IPS-NIHi11 (cell line): Measurements from ENCODE around the gene CD160.
"Not testable (repeated sequence)": the region's sequence is repeated elsewhere in the genome, so short reads cannot be mapped to it uniquely, and the experiment has no call there.

ENCODE experiments used
- DNase-seq: peaks from one replicate; pipeline ENCODE4 v3.0.0; 2012; ENCODE audit warnings: mixed read lengths, low spot score

CD160 gene

DNA sequence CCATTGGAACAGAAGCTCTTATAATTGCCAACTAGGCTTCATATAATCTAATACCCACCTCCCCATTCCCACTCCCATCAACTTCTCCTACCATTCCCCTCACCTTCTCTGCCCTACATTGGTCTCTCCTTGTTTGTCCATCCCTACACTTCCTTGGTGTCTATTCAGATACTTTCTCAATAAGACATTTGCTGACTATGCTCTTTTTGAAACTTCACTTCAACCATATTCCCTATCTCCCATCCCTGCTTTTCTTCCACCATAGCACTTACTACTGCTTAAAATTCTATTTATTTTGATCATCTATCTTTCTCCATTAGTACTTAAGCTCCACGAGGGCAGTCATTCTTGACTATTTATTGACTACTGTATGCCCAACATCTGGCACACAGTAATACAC, 40.4 kb downstream of the CD160 start:
- DNase-seq, result no peak

DNA sequence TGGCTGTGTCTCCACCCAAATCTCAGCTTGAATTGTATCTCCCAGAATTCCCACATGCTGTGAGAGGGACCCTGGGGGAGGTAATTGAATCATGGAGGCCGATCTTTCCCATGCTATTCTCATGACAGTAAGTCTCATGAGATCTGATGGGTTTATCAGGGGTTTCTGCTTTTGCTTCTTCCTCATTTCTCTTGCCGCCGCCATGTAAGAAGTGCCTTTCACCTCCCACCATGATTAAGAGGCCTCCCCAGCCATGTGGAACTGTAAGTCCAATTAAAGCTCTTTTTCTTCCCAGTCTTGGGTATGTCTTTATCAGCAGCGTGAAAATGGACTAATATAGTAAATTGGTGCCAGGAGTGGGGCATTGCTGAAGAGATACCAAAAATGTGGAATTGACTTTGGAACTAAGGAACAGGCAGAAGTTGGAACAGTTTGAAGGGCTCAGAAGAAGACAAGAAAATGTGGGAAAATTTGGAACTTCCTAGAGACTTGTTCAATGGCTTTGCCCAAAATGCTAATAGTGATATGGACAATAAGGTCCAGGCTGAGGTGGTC, 41.2 kb downstream of the CD160 start:
- not testable (repeated sequence) for DNase-seq

DNA sequence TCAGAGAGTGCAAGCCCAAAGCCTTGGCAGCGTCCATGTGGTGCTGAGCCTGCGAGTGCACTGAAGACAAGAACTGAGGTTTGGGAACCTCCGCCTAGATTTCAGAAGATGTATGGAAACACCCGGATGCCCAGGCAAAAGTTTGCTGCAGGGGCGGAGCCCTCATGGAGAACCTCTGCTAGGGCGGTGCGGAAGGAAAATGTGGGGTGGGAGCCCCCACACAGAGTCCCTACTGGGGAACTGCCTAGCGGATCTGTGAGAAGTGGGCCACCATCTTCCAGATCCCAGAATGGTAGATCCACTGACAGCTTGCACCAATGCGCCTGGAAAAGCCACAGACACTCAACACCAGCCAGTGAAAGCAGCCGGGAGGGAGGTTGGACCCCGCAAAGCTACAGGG, 42.2 kb downstream of the CD160 start:
- not testable (repeated sequence) for DNase-seq

DNA sequence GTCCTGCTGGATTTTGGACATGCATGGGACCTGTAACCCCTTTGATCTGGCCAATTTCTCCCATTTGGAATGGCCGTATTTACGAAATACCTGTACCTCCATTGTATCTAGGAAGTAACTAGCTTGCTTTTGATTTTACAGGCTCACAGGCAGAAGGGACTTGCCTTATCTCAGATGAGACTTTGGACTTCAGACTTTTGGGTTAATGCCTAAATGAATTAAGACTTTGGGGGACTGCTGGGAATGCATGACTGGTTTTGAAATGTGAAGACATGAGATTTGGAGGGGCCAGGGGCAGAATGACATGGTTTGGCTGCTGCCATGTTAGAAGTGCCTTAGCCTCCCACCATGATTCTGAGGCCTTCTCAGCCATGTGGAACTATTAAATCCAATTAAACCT, 42.7 kb downstream of the CD160 start:
- DNase-seq, result not testable (repeated sequence)

DNA sequence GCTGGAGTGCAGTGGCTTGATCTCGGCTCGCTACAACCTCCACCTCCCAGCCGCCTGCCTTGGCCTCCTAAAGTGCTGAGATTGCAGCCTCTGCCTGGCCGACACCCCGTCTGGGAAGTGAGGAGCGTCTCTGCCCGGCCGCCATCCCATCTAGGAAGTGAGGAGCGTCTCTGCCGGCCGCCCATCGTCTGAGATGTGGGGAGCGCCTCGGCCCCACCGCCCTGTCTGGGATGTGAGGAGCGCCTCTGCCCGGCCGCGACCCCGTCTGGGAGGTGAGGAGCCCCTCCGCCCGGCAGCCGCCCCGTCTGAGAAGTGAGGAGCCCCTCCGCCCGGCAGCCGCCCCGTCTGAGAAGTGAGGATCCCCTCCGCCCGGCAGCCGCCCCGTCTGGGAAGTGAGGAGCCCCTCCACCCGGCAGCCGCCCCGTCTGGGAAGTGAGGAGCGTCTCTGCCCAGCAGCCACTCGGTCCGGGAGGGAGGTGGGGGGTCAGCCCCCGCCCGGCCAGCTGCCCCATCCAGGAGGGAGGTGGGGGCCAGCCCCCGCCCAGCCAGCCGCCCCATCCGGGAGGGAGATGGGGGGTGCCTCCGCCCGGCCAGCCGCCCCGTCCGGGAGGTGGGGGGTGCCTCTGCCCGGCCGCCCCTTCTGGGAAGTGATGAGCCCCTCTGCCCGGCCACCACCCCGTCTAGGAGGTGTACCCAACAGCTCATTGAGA, 45.1 kb downstream of the CD160 start:
- not testable (repeated sequence) for DNase-seq

DNA sequence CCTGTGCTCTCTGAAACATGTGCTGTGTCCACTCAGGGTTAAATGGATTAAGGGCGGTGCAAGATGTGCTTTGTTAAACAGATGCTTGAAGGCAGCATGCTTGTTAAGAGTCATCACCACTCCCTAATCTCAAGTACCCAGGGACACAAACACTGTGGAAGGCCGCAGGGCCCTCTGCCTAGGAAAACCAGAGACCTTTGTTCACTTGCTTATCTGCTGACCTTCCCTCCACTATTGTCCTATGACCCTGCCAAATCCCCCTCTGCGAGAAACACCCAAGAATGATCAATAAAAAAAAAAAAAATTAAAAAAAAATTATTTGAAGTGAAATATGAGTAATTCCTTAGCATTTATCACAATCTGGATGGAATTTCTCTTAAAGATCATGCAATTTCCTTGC, 45.8 kb downstream of the CD160 start:
- not testable (repeated sequence) for DNase-seq

DNA sequence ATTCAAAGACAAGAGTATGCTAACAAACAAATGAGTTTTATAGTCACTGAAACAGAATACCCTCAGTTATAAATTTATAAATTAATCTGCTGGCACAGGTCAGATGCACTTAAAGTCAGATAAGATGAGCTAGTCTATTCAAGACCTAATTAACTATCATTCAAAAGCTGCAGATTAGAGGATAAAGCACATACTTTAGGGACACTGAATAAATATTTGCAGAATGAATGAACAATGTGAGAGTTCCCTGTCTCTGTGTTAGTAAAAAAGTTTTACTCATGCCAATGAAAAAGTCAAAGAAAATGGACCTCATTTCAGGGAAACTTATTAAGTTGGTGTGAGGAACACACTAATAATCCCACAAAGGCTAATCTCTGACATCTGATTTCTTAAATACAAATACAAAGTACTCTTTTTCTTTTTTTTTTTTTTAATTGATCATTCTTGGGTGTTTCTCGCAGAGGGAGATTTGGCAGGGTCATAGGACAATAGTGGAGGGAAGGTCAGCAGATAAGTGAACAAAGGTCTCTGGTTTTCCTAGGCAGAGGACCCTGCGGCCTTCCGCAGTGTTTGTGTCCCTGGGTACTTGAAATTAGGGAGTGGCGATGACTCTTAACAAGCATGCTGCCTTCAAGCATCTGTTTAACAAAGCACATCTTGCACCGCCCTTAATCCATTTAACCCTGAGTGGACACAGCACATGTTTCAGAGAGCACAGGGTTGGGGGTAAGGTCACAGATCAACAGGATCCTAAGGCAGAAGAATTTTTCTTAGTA, 46.5 kb downstream of the CD160 start:
- DNase-seq, result not testable (repeated sequence)

DNA sequence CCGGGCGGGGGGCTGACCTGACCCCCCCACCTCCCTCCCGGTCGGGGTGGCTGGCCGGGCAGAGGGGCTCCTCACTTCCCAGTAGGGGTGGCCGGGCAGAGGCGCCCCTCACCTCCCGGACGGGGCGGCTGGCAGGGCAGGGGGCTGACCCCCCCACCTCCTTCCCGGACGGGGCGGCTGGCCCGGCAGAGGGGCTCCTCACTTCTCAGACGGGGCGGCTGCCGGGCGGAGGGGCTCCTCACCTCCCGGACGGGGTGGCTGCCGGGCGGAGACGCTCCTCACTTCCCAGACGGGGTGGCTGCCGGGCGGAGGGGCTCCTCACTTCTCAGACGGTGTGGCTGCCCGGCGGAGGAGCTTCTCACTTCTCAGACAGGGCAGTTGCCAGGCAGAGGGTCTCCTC, 47.6 kb downstream of the CD160 start:
- not testable (repeated sequence) for DNase-seq

DNA sequence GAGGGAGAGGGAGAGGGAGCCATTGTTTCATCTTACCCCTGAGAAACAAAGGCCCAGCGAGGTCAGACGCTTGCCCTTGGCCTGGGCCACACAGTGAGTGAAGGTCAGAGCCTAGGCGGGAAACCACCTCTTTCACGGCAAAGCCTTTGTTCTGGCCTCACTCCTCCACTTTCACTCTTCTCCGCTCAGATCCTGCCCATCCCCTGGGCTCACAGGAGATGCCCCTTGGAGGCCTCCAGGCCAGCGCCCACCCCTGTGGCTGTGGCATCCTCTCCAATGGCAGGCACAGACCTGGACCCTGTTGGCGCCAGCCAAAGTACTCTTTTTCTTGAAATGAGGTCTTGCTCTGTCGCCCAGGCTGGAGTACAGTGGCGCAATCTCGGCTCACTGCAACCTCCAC, 48.7 kb downstream of the CD160 start:
- not testable (repeated sequence) for DNase-seq

DNA sequence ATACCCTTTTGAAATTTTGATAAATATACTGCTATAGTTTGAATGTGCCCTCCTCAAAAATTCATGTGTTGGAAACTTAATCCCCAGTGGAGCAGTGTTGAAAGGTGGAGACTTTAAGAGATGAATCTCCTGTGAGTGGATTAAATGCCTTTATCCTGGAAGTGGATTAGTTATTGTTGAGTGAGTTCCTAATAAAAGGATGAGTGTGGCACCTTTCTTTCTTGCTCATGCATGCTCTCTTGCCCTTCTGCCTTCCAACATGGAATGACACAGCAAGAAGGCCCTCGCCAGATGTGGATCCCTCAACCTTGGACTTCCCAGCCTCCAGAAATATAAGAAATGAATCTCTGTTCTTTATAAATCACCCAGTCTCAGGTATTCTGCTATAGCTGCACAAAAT, 51.8 kb downstream of the CD160 start:
- DNase-seq, result no peak

DNA sequence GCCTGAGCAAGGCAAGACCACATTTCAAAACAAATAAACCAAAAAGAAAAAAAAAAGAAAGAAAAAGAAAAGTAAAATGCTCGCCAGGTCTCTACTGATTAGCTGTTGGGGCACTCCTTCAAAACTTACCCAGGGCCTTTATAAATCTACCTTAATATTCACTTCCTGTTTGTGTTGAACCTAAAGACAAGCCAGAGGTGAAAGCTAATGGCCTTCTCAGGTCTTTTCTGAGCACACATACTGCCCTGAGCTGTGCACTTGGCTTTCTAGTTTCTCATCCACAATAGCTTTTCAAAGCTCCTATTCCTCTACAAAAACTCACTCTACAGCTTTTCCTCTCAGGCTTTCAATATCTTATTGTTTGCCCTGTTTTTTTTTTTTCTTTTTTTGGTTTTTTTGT, 54.1 kb downstream of the CD160 start:
- DNase-seq, result no peak

DNA sequence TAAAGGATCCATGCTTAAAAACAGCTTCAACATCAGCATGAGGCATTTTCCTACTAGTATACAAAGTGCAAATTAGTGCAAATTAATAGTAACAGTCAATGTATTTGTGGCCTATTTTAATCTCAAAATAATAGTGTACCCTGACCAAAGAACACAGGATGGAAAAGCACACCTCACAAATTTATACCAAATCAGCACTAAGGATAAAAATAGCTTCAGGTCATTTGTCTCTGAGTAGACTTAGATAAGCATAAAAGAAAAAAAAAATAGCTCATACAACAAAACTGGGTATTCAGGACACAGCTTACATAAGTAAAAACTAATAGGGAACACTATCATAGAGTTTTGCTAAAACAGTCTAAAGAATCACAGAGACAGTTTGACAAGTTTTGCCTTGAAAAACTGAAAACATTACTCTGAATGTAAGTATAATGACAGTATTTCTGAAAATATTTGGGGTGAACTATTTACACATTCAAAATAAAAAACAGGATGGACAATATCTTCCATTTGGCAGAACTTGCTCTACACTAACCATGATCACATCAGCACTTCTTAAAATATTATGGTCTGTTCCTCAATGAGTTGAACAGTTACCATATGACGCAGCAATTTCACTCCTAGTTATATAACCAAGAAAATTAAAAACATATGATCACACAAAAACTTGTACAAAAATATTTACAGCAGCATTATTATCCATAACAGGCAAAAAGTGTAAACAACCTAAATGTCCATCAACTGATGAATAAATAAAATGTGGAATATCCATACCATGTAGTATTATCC, 58.3 kb downstream of the CD160 start:
- no peak for DNase-seq

DNA sequence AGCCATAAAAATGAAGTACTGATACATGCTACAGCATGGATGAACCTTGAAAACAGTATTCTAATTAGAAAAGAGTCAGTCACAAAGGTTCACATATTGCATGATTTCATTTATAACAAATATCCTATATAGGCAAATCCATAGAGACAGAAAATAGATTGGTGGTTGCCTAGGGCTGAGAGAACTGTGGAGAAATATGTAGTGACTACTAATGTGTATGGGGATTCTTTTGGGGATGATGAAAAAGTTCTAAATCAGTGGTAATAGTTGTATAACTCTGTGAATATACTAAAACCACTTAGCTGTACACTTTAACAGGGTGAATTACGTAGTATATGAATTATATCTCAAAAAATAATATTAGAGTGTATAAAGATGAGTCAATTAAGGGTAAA, 58.8 kb downstream of the CD160 start:
- DNase-seq, result no peak

DNA sequence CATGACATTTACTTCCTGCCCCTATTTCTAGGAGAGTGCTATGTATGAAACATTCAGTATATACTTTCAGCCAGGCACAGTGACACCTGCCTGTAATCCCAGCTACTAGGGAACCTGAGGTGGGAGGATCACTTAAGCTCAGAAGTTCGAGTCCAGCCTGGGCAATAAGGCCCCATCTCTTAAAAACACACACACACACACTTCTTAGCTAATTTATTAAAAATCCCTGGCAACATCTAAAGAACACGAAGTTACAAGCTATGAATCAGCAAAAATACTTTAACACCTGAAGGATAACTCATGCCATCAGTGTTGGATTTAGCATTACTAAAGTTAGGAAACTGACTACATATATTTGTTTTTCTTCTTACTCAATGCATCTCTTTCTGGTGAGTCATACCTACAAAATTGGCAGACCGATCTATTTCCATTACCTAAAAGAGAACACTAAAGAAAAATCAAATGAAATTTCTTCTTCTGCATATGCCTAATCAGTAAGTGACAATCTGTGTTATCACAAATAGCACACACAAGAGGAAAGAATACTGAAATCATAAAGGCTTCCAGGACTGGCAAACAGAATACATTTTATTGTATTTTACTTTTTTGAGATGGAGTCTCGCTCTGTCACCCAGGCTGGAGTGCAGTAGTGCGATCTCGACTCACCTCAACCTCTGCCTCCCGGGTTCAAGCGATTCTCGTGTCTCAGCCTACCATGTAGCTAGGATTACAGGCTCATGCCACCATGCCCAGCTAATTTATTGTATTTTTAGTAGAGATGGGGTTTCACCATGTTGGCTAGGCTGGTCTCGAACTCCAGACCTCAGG, 63.2 kb downstream of the CD160 start:
- no peak for DNase-seq

DNA sequence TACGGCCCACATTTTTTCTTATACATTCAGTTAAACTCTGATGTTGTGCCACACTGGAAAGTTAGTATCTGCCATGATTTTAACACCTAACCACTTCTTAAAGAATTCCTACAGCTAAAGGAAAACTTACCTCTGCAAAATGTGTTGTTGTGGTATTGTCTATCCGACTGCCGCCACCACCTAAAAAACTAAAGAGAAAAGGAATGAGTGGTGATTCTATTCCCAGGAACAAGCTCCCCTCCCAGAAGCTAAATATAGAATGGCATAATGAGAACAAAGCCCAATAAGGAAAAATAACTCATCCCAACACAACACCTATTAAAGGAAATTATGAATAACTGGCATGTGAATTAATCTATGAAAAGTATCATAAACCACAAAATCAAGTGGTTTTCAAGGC, 65.1 kb downstream of the CD160 start:
- DNase-seq, result no peak

DNA sequence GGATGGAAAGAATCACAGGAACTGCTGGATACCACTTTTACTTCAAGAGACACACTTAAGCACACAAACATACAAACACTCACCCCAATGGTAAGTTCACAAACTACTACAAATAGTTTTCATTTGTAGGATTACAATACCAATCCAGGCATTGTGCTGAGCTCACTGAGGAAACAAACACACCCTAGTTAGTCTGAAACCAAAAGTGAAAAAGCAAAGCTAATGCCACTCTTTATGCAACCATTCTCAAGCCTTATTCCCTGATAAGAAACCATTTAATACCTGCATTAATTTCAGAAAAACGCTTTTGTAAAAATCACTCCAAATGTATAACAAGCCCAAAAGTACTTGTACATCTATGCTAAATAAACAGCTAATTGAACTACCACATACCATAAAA, 66.2 kb downstream of the CD160 start:
- DNase-seq, result no peak

DNA sequence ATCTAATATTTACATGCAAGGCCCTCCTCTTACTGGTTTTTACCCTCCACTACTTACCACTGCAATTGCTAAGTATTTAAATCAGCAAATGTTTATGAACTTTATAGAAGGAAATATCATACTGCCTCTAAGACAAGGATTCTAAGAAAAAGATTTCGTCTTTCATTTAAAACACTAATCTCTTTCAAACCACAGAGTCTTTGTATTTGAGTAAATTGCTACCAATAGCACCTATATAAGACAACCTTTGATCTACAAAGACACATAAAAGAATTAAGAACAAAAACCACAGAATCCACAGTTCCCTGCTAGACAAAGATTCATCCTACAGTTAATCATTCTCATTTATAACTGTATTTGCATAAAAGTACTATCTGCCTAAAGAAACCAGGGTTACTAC, 67.0 kb downstream of the CD160 start:
- DNase-seq, result no peak

DNA sequence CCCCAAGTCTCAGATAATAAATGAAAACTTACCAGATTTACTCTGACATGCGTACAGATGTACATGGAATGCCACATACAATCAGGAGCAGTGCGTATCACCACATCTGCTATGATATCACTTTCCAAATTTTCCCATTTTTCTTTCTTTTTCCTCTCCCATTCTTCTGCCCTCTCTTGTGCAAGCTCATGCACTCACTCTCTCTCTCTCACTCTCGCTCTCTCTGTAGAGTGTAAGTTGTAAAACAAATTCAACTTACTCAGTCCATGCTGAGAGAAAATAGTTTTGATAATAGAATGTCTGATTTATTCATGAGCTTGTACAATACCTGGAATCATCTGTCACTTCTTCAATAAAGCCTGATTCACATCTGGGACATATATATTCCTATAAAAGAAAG, 69.3 kb downstream of the CD160 start:
- DNase-seq, result no peak
